Smooth muscle cell (in vitro differentiated cells): Measurements from ENCODE around the gene ORAI1. TPM values are rescaled to one million over a fixed set of nuclear protein-coding genes. Genes with fewer than 3 reads are reported as not detected.
A peak's percentile ranks its signal among the peaks of the same experiment; 100 is the strongest.
"Not testable (repeated sequence)": the region's sequence is repeated elsewhere in the genome, so short reads cannot be mapped to it uniquely, and the experiment has no call there.

ENCODE experiments used
- DNase-seq: peaks from one replicate; lab custom pipeline; 2025; ENCODE audit not compliant: unreplicated experiment; lab: John Stamatoyannopoulos, UW
- H2AFZ ChIP-seq: fragments of 200-600 bp; sonication (generic); 2 replicates; pipeline ENCODE4 v1.6.0; 2016; ENCODE audit warnings: antibody characterized with exemption, low read depth, mild to moderate bottlenecking
- H3F3A ChIP-seq: fragments of 200-600 bp; sonication (generic); 2 replicates; pipeline ENCODE4 v1.6.0; 2017; ENCODE audit warnings: antibody characterized with exemption, low read depth
- H3K27ac ChIP-seq: fragments of 200-600 bp; sonication (generic); 2 replicates; pipeline ENCODE4 v1.5.1; 2016; ENCODE audit warnings: low read depth, mild to moderate bottlenecking
- H3K27me3 ChIP-seq: fragments of 200-600 bp; sonication (generic); 2 replicates; pipeline ENCODE4 v1.6.1; 2016; ENCODE audit warnings: low read depth, mild to moderate bottlenecking
- H3K36me3 ChIP-seq: fragments of 200-600 bp; sonication (generic); 2 replicates; pipeline ENCODE4 v1.5.1; 2016; ENCODE audit warnings: low read depth
- H3K4me1 ChIP-seq: fragments of 200-600 bp; sonication (generic); 2 replicates; pipeline ENCODE4 v1.5.1; 2016; ENCODE audit warnings: low read depth
- H3K4me2 ChIP-seq: fragments of 200-600 bp; sonication (generic); 2 replicates; pipeline ENCODE4 v1.6.0; 2016; ENCODE audit warnings: mild to moderate bottlenecking
- H3K4me3 ChIP-seq: fragments of 200-600 bp; sonication (generic); 2 replicates; pipeline ENCODE4 v1.5.1; 2016; ENCODE audit warnings: mild to moderate bottlenecking
- H3K79me2 ChIP-seq: fragments of 200-600 bp; sonication (generic); 2 replicates; pipeline ENCODE4 v1.6.0; 2016; ENCODE audit warnings: low read depth, mild to moderate bottlenecking
- H3K9ac ChIP-seq: fragments of 200-600 bp; sonication (generic); 2 replicates; pipeline ENCODE4 v1.6.0; 2016; ENCODE audit warnings: low read depth
- H3K9me3 ChIP-seq: fragments of 200-600 bp; sonication (generic); replicated peaks from 2 replicates; pipeline ENCODE4 v1.5.1; 2016; ENCODE audit warnings: low read depth
- H4K20me1 ChIP-seq: fragments of 200-600 bp; sonication (generic); 2 replicates; pipeline ENCODE4 v1.6.0; 2016; ENCODE audit warnings: low read depth
- CTCF ChIP-seq: fragments of 200-600 bp; sonication (generic); IDR thresholded peaks from 2 replicates; pipeline ENCODE4 v1.5.1; 2017; ENCODE audit warnings: borderline replicate concordance, mild to moderate bottlenecking, antibody characterized with exemption; ENCODE audit not compliant: insufficient read depth, poor library complexity, severe bottlenecking
- WGBS: methylation state at CpG from one replicate; pipeline ENCODE4 v1.1.7; 2016; ENCODE audit warnings: low lambda C conversion rate; 5-methylcytosine and 5-hydroxymethylcytosine counted together
- polyA plus RNA-seq: library from polyadenylated mRNA; unstranded; fragments of >200 nt; fragmentation: Nextera tagmentation; extraction: Ambion mirVana; gene quantifications from 2 replicates; pipeline ENCODE4 v1.2.1, GENCODE V29; 2016
- total RNA-seq: library from RNA; depleted of rRNA; stranded (reverse); fragments of >200 nt; gene quantifications from 2 replicates; pipeline ENCODE4 v1.2.3, GENCODE V29; 2014

ORAI1 gene
- total and polyA plus RNA-seq, 2 experiments from 2014 or later = 5.5 to 23.4 TPM

GRCh38 chr12:121630791-121631355, 4.5 kb downstream of the ORAI1 start:
- Histone ChIP-seq H3K9ac (no peak overlapping the region), H2AFZ (no peak overlapping the region), H3F3A (peaks cover 18% of the 10 kb centered on the region), H3K36me3 (no peaks in the 10 kb centered on the region), H4K20me1 (no peaks in the 10 kb centered on the region), H3K9me3 (no peaks in the 10 kb centered on the region), H3K79me2 (no peaks in the 10 kb centered on the region), H3K4me1 (peaks cover 26% of the 10 kb centered on the region), H3K4me2 (no peak overlapping the region), H3K4me3 (no peak overlapping the region), H3K27ac (peak overlapping the region; percentile 17), H3K27me3 (no peaks in the 10 kb centered on the region)
- 75% methylated on average over 7 of the region's 7 CpGs for whole genome bisulfite sequencing
- DNase-seq = no peak
- TF ChIP-seq CTCF = no peak

- no peak overlapping the region for H3K9ac ChIP-seq
- H3K27ac ChIP-seq = peak overlapping the region; percentile 43
Observed at GRCh38 chr12:121632069-121632970, 6.0 kb downstream of the ORAI1 start.

GRCh38 chr12:121633833-121634196, 7.5 kb downstream of the ORAI1 start:
- H4K20me1 ChIP-seq, H3K4me3 ChIP-seq, H3K9ac ChIP-seq, H3K27me3 ChIP-seq, H3K36me3 ChIP-seq, H3K9me3 ChIP-seq, DNase-seq, H3K4me2 ChIP-seq, H3K79me2 ChIP-seq, H2AFZ ChIP-seq, H3K27ac ChIP-seq: not testable (repeated sequence)
- WGBS = 98% methylated on average over 6 of the region's 11 CpGs
- Histone ChIP-seq H3F3A (peaks cover 10% of the 10 kb centered on the region), H3K4me1 (peaks cover 12% of the 10 kb centered on the region)

More at GRCh38 chr12:121632069-121632970, 6.0 kb downstream of the ORAI1 start:
- H3K27me3 ChIP-seq = no peaks in the 10 kb centered on the region
- DNase-seq = no peak
- H3K9me3 ChIP-seq = no peaks in the 10 kb centered on the region
- H3K4me3 ChIP-seq = no peak overlapping the region
- H3F3A ChIP-seq = peaks cover 18% of the 10 kb centered on the region
- WGBS = 45% methylated on average over 11 of the region's 11 CpGs
- no peaks in the 10 kb centered on the region for H3K79me2 ChIP-seq
- no peaks in the 10 kb centered on the region for H4K20me1 ChIP-seq
- no peak for TF ChIP-seq CTCF
- no peak overlapping the region for H2AFZ ChIP-seq
- H3K4me1 ChIP-seq = peaks cover 26% of the 10 kb centered on the region
- no peak overlapping the region for H3K4me2 ChIP-seq
- H3K36me3 ChIP-seq = no peaks in the 10 kb centered on the region

GRCh38 chr12:121634836-121635235, 8.5 kb downstream of the ORAI1 start:
- H3K9ac ChIP-seq = no peak overlapping the region
- H3K36me3 ChIP-seq = no peaks in the 10 kb centered on the region
- 93% methylated on average over 13 of the region's 13 CpGs for WGBS
- no peak for DNase-seq
- H3K4me3 ChIP-seq = no peak overlapping the region
- peaks cover 12% of the 10 kb centered on the region for H3K4me1 ChIP-seq
- H3K27me3 ChIP-seq = no peaks in the 10 kb centered on the region
- no peaks in the 10 kb centered on the region for H4K20me1 ChIP-seq
- H3K79me2 ChIP-seq = peaks cover 12% of the 10 kb centered on the region
- peaks cover 5% of the 10 kb centered on the region for H3F3A ChIP-seq
- no peak overlapping the region for H3K27ac ChIP-seq
- no peak for TF ChIP-seq CTCF
- H2AFZ ChIP-seq = no peak overlapping the region
- H3K9me3 ChIP-seq = no peaks in the 10 kb centered on the region
- no peak overlapping the region for H3K4me2 ChIP-seq
